GM18909 (cell line): ENCODE results near the gene ATP1B3.
"Not testable (repeated sequence)": the region's sequence is repeated elsewhere in the genome, so short reads cannot be mapped to it uniquely, and the experiment has no call there.

Experiments
- ATAC-seq: cut with Tn5 transposase; IDR thresholded peaks from one replicate; pipeline ENCODE4 v1.9.1; 2021; ENCODE audit warnings: mild to moderate bottlenecking; ENCODE audit not compliant: unreplicated experiment, poor library complexity

Gene ATP1B3

DNA sequence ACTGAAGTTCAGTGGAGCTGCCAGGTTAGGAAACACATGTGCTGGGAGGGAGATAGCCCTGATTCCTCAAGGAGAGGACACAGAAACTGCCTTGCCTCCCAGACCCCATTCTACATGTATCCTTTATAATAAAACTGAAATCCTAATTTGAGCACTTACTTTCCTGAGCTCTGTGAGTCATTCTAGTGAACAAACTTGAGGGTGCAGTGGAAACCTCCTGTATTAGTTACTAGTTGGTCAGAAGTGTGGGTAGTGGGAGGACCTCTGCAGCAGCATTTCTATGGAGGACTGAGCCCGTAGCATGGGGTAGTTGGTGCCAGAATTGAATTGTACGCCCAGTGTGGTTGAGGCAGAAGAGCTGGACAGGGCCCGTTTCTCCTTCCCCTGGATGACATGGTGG, 23.9 kb downstream of the ATP1B3 start:
- no peak for ATAC-seq

DNA sequence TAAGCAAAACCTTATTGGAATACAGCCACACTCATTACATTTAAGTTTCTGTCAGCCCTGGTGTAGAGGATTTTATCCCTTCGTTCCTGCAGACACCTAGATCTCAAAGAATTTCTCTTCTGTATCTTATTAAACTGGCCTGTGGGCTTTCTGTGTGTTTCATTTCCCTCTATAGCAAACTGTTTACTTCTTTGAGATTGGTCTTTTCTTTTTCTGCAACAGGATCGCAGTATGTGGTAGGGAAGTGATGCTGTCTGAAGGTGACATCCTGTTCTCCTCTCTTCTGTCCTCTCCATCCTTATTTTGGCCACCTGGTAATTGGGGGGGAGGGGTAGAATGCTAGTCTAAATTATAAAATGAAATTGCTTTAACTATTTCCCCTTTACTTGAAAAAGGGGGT, 25.5 kb downstream of the ATP1B3 start:
- ATAC-seq: no peak

DNA sequence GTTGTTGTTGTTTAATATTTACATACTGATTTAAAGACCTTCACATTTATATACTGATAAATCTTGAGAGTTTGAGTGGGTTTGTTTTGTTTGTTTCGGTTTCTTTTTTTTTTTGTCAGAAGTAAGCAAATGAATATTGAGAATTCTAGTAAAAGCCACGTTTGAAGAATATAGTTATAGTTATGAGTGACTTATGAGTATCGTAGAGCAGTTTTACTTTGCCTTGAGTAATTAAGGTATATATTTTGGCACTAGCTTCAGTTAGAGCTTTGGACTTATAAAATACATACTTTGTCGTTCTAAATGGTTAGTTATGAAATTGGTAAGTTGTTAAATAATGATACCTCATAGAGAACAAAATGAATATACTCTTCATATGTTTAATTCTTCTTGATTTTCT, 27.8 kb downstream of the ATP1B3 start:
- no peak for ATAC-seq

DNA sequence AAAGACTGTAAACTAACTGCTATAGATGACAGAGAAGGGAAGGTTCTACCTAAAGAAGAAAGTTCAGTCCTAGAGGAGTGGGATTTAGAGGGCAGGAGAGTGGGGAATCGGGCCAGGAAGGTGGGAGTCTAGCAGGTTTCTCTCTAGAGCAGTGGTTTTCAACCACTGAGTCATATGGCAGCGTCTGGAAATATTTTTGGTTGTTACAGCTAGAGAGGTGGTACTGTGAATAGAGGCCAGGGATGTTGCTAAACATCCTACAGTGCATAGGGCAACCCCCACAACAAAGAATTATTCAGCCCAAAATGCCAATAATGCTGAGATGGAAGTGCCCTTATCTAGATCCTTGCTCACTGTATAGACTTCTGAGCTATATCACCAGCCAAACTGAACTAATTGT, 28.7 kb downstream of the ATP1B3 start:
- no peak for ATAC-seq

DNA sequence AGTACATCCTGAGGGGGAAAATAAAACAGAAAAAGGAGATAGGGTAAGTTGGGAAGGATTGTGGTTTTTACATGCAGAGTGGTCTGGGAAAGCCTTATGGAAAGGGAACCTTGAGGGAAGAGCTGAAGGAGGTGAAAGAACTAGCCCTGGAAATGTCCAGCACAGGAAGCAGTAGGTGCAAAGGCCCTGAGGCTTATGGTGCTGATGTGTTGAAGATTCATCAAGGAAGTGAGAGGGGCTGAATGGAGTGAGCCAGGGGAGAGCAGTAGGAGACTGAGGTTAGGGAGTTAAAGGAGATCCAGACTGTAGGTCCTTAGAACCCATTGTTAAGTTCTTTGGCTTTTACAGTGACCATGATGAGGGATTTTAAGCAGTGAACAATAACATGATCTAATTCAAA, 33.0 kb downstream of the ATP1B3 start:
- no peak for ATAC-seq

DNA sequence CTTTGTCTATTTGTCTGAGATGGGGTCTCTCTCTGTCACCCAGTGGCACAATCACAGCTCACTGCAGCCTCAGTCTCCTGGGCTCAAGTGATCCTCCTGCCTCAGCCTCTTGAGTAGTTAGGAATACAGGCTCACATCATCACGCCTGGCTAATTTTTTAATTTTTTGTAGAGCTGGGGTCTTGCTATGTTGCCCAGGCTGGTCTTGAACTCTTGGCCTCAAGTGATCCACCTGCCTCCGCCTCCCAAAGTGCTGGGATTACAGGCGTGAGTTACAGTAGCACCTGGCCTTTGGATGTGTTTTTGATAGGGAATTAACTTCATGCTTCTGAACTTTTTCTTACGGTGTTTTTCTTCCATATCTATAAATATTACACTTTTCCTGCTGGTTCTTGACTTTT, 33.5 kb downstream of the ATP1B3 start:
- not testable (repeated sequence) for ATAC-seq

DNA sequence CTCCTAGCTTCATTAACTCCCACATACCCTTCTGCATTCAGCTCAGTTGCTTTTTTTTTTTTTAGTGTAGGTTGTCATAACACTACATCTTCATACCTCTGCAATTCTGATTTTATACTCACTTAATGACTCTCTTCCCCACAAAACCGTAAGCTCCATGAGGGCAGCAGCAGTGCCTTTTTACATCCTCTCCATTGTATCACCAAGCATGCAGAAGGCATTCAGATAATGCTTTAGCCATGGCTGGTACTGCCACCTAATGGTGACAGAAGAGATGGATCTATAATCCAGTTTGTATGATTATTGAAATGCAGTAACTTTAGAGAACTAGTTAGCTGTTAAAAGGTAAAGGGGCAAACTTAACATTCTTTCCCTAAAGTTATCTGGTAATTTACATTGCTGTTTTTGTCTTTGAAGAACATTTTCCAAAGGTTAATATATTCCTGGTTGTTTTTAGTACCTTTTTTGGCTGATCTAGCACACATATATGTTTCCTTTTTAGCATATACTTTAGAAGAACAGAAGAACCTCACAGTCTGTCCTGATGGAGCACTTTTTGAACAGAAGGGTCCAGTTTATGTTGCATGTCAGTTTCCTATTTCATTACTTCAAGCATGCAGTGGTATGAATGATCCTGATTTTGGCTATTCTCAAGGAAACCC, 36.8 kb downstream of the ATP1B3 start:
- ATAC-seq: no peak

DNA sequence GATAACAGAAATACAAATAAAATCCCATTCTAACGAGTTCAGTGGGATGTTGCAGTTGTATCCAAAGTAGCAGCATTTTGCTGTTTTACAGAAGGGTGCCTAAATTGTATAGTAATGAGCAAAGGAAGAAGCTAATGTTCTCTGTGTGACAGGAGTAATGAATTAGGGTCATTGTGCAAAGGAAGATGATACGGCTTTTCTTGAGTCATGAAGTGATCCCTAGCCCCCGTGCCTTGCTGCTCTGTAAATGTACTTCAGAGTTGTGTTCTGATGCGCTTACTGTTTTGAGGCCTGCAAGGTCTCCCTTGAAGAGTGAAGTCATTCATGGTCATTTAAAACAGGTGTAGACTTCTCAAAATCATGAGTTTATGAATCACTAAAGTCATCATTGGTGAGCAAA, 37.9 kb downstream of the ATP1B3 start:
- no peak for ATAC-seq

DNA sequence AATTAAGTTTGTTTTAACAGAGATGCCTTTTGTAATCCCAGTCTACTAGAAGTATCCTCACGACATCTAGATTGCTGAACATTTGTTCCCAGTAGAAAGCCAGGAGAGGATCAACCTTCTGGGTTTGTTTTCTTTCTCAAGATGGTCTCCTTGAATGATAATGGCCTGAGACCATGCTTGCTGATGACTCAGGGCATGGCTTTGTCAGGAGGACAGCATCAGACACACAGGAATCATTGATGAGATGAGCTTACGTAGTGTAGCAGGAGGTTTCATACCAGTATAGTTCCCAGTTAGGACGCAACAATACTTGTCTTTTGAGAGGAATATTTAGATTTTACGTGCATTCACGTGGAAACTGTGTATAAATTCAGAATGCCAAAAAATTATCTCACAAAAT, 38.6 kb downstream of the ATP1B3 start:
- ATAC-seq: no peak

DNA sequence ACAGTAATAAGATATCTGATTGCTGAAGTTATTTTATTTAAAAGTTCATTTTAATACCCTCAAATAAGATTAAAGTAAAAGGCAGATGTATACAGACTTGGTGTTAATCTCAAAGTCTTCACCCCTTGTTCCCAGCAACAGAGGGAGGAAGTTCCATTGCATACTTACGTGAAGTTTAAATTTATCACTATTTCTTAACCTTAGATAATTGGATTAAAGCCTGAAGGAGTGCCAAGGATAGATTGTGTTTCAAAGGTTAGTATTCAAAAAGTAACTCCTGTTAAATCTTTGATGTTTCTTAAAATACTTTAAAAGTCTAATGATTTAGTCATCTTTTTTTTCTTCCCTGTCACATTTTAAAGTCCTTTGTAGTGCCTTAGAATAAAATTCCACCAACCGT, 39.3 kb downstream of the ATP1B3 start:
- no peak for ATAC-seq

DNA sequence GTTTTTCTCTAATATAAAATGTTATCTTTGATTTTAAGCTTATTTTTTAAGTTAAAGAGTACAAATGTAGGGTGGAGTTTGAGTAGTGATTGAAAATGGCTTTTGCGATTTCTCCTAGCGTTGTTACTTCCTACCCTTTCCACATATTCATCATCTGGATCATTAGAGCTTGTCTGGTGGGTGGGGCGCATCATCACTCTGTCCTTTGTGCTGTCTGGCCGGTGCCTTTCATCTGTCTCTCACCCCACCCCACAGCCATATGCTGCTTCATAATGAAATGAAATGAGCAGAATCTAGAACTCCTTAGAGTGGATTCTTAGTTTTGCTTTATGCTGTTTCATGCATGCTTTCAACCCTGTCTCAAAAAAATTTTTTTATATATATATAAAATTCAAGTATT, 44.3 kb downstream of the ATP1B3 start:
- ATAC-seq: no peak

DNA sequence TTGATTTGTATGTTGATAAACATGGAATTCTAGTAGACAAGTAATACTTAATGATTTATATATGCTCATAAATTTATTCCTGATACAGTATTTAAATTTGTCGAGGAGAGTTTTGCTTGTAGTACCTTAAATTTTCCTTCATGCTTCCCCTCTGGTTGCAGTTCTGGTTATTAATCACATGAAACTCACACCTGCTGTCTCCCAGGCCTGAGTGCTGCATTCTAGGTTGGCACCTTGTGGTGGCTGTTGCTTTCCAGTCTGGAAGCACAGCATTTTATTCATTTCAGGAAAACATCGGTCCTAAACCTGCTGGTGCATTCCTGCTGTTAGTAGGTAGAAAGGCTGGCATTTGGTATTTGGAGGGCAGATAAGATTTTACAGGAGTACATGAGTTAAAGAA, 44.9 kb downstream of the ATP1B3 start:
- no peak for ATAC-seq

DNA sequence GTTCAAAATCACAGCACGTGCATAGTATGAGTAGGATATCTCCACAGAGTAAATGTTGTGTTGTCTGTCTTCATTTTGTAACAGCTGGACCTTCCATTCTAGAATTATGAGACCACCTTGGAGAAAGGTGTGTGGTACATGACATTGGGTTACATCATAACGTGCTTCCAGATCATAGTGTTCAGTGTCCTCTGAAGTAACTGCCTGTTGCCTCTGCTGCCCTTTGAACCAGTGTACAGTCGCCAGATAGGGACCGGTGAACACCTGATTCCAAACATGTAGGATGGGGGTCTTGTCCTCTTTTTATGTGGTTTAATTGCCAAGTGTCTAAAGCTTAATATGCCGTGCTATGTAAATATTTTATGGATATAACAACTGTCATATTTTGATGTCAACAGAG, 49.2 kb downstream of the ATP1B3 start:
- ATAC-seq: not testable (repeated sequence)

DNA sequence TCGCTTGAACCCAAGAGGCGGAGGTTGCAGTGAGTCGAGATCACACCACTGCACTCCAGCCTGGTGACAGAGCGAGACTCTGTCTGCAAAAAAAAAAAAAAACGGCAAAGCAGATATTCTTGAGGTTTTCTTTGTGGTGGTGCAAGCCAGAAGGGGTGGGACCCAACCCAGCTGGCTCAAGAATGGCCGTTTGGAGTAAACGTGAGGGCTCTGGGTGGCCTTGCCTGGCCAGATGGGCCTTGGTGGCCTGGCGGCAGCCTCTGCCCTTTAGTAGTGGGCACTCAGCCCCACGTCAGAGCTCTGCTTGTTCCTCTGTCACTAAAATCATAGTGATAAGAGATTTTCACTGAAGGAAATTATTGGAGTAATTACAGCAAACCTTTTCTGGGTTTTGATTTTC, 50.5 kb downstream of the ATP1B3 start:
- no peak for ATAC-seq

DNA sequence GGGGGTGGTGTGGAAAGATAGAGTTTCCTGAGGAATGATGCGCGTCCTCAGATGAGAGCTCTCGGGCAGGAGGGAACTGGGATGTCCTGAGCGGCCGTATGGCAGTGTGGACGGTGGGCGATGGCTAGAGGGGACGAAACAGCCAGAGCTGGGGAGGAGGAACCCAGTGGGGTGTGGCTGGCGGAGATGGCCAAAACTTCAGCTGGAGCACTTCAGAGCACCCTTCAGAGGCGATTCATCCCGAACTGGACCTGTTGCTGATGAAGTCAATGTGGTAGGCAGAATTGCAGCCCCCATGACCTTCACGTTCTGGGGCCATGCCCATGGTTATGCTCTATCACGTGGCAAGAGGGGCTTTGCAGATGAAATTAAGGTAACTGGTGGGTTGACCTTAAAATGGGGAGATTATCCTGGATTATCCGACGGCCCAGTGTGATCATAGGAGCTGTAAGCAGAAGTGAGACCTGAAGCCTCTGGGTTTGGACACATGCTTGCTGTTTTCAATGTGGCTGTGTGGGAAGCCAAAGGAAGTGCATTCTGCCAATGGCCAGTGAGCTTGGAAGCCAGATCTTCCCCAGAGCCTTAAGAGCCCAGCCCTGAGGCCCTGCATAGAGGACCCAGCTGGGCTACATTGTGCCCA, 52.3 kb downstream of the ATP1B3 start:
- ATAC-seq: no peak

DNA sequence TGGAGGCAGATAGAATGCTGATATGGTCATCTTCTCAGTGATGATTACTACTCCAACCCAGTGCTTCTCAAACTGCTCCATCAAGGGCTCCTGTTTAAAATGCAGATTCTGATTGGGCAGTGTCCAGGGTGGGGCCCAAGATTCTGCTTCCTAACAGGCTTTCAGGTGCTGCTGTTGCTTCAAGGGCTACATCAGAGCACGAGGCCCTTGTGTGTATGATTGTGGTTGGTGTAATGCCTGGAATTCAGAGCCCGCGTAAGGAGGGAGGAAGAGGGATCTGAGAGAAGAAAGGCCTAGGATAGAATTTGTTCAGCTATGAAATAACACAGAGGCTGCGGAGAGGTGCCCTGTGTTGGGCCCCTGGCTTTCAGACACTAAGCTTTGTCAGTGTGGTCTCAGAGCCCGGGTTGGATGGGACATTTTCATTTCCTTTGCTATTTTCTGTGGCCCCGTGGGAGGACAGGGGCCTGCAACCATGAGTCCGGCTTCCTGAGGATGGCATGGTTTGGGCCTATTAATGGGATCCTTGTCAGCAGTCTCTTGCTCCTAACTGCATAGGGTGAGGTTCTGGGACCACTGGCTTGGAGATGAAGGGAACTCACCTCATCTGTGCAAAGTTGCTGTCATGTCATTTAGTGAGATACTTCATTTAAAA, 53.0 kb downstream of the ATP1B3 start:
- ATAC-seq: no peak

DNA sequence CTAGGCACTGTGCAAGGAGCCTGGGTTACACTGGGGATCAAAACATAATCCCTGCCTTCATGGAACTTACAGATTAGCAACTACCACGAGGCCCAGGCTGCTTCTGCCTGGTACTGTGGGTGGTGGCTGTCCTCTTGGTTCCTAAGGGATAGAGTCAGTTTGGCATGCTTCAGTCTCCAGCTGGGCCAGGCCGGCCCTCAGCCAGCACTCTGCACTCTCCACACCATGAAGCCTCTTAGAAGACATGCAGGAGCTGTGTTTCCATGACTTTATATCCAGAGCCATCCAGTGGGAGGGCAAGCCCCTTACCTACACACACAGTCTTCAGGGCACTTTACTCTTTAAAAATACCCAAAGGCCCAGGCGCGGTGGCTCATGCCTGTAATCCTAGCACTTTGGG, 54.4 kb downstream of the ATP1B3 start:
- no peak for ATAC-seq

DNA sequence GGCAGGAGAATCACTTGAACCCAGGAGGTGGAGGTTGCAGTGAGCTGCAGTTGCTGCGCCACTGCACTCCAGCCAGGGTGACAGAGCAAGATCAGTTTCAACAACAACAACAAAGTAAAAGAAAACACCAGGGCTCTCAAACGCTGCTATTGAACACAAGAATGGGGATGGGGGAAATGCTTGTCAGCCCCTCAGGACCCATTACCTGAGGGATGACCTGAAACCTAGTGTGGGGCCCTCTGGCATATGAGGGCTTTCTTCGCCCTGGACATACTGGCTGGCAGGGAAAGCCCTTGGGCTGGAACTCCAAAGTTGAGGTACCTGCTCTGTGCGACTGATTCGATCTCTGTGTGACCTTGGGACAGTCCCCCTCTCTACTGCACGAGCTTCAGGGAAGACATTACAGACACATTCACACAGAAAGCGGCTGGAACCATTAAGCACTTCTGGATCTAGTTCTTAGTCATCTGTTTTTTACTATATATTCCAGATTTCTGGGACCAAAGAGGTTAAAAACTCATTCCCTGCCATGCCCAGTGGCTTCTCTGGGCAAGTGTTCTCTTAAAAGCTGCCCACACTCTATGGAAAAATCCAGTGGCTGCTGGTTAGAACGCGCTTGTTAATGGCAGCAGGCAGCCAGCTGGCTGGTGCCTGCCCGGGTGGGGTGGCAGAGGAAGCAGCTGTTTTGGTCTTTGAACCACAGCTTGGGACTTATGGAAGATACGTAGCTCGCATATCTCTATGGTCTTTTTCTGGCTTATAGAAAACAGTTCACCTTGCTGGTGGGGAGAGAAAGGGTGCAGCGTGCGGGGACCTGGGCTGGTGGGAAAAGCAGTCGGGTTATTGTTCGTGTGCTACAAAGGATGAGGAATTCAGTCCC, 57.2 kb downstream of the ATP1B3 start:
- no peak for ATAC-seq

DNA sequence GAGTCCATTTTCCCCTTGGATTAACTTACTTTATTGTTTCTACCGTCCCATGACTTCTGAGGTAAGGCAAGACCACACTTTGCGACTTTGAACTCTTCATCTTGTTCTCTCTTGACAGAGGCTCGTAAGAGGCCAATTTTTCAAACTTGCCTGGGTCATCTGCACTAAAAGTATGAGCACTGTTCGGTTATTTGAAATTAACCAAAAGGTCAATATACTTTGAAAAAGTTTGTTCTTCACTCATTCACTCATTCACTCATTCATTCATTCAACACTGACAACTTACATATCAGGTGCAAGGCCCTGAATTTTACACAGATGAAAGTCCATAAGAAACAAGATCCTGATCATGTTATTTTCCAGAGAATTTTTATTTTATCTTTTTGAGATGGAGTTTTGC, 57.9 kb downstream of the ATP1B3 start:
- ATAC-seq: no peak

DNA sequence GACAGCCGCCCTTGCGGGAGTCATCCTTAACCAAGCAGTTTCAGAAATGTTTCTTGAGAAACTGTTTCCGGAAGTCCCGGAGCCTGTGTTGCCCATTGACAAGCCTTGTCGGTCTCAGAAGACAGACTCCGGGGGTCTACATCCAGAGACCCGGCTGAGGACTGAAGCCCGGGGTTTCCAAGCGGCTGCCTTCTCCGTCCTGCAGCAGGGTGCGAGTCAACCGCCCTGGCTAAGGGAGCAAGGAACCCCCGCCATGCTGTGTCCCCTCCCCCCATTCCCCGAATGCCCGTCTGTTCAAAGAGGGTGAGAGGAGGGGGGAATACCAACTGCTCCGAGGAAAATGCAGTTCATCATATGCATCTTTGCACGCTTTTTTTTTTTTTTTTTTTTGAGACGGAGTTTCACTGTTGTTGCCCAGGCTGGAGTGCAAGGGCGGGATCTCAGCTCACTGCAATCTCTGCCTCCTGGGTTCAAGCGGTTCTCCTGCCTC, 61.6 kb downstream of the ATP1B3 start:
- ATAC-seq: no peak

DNA sequence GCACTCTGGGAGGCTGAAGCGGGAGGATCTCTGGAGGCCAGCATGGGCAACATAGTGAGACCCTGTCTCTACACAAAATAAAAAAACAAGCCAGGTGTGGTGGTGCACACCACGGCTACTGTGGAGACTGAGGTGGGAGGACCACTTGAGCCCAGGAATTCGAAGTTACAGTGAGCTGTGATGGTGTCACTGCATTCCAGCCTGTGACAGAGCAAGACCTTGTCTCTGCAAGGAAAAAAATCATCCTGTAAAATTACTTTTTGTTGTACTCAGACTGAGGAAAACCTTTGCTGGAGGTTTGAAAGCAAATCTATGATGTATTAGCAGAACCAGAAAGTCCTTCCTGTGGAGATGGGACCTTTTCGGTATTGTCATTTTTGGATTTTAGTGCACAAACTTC, 63.3 kb downstream of the ATP1B3 start:
- no peak for ATAC-seq
